ENCODE results near the gene MEF2C. TPM values are rescaled to one million over a fixed set of nuclear protein-coding genes. Genes with fewer than 3 reads are reported as not detected.

Gene MEF2C
- total RNA-seq, 1 donor from 2014 or later = 0.26 TPM

GRCh38 chr5:88868468-88869068 is 14.4 kb downstream of the MEF2C start:
- H3K9ac ChIP-seq = no peak overlapping the region
- H3K27me3 ChIP-seq = no peaks in the 10 kb centered on the region
- no peaks in the 10 kb centered on the region for H3K79me2 ChIP-seq (ENCODE audit: low read depth)
- no peak overlapping the region for H3K27ac ChIP-seq
- H3F3A ChIP-seq (ENCODE audit: low read depth) = no peaks in the 10 kb centered on the region
- no peak overlapping the region for H2AFZ ChIP-seq (replicated peaks)
- no peaks in the 10 kb centered on the region for H3K4me1 Mint-ChIP-seq
- H3K27ac Mint-ChIP-seq = no peak overlapping the region
- no peak overlapping the region for H3K4me3 ChIP-seq
- H3K4me2 ChIP-seq = no peak overlapping the region
- H3K36me3 ChIP-seq = no peaks in the 10 kb centered on the region
- H3K4me3 Mint-ChIP-seq = no peak overlapping the region
- no peaks in the 10 kb centered on the region for H4K20me1 ChIP-seq (ENCODE audit: low read depth)
- H3K4me1 ChIP-seq = no peaks in the 10 kb centered on the region
- no peaks in the 10 kb centered on the region for H3K27me3 Mint-ChIP-seq (ENCODE audit: insufficient read depth, low read depth)
- TF ChIP-seq CTCF (IDR thresholded peaks at IDR 0.05) (no peak), EZH2phosphoT487 (IDR thresholded peaks at IDR 0.05) (no peak), EZH2 (IDR thresholded peaks at IDR 0.05) (no peak)
- DNase-seq (ENCODE audit: low spot score) = no peak
- H3K36me3 Mint-ChIP-seq = no peaks in the 10 kb centered on the region
- H3K9me3 Mint-ChIP-seq = no peaks in the 10 kb centered on the region
- no peaks in the 10 kb centered on the region for H3K9me3 ChIP-seq (ENCODE audit: low read depth)

GRCh38 chr5:88867638-88868037 is 15.3 kb downstream of the MEF2C start:
- no peaks in the 10 kb centered on the region for H4K20me1 ChIP-seq (ENCODE audit: low read depth)
- H3K4me3 ChIP-seq = no peak overlapping the region
- no peaks in the 10 kb centered on the region for H3K9me3 ChIP-seq (ENCODE audit: low read depth)
- H3K9ac ChIP-seq = no peak overlapping the region
- H3K36me3 ChIP-seq = no peaks in the 10 kb centered on the region
- no peak overlapping the region for H3K4me3 Mint-ChIP-seq
- no peaks in the 10 kb centered on the region for H3K9me3 Mint-ChIP-seq
- H3F3A ChIP-seq (ENCODE audit: low read depth) = no peaks in the 10 kb centered on the region
- no peak overlapping the region for H3K27ac ChIP-seq
- no peak for DNase-seq (ENCODE audit: low spot score)
- H3K4me1 Mint-ChIP-seq = no peaks in the 10 kb centered on the region
- H3K27me3 Mint-ChIP-seq (ENCODE audit: insufficient read depth, low read depth) = no peaks in the 10 kb centered on the region
- TF ChIP-seq CTCF (IDR thresholded peaks at IDR 0.05) = no peak
- no peak for TF ChIP-seq EZH2 (IDR thresholded peaks at IDR 0.05)
- no peak for TF ChIP-seq EZH2phosphoT487 (IDR thresholded peaks at IDR 0.05)
- H3K4me1 ChIP-seq = no peaks in the 10 kb centered on the region
- H3K79me2 ChIP-seq (ENCODE audit: low read depth) = no peaks in the 10 kb centered on the region
- no peaks in the 10 kb centered on the region for H3K27me3 ChIP-seq
- no peak overlapping the region for H2AFZ ChIP-seq (replicated peaks)
- H3K36me3 Mint-ChIP-seq = no peaks in the 10 kb centered on the region
- H3K27ac Mint-ChIP-seq = no peak overlapping the region
- H3K4me2 ChIP-seq = no peak overlapping the region

GRCh38 chr5:88863523-88863922 is 19.5 kb downstream of the MEF2C start:
- H2AFZ ChIP-seq (replicated peaks) = no peak overlapping the region
- no peak overlapping the region for H3K4me3 ChIP-seq
- no peak overlapping the region for H3K27ac Mint-ChIP-seq
- TF ChIP-seq EZH2phosphoT487 (IDR thresholded peaks at IDR 0.05) = no peak
- no peak for TF ChIP-seq EZH2 (IDR thresholded peaks at IDR 0.05)
- TF ChIP-seq CTCF (IDR thresholded peaks at IDR 0.05) = no peak
- no peaks in the 10 kb centered on the region for H3K27me3 Mint-ChIP-seq (ENCODE audit: insufficient read depth, low read depth)
- H3K9me3 ChIP-seq (ENCODE audit: low read depth) = no peaks in the 10 kb centered on the region
- no peaks in the 10 kb centered on the region for H4K20me1 ChIP-seq (ENCODE audit: low read depth)
- no peak for DNase-seq (ENCODE audit: low spot score)
- H3K79me2 ChIP-seq (ENCODE audit: low read depth) = no peaks in the 10 kb centered on the region
- no peak overlapping the region for H3K4me3 Mint-ChIP-seq
- no peak overlapping the region for H3K4me2 ChIP-seq
- H3K36me3 Mint-ChIP-seq = no peaks in the 10 kb centered on the region
- H3F3A ChIP-seq (ENCODE audit: low read depth) = no peaks in the 10 kb centered on the region
- H3K4me1 Mint-ChIP-seq = no peaks in the 10 kb centered on the region
- H3K27ac ChIP-seq = no peak overlapping the region
- no peak overlapping the region for H3K9ac ChIP-seq
- no peaks in the 10 kb centered on the region for H3K36me3 ChIP-seq
- no peaks in the 10 kb centered on the region for H3K4me1 ChIP-seq
- no peaks in the 10 kb centered on the region for H3K9me3 Mint-ChIP-seq
- no peaks in the 10 kb centered on the region for H3K27me3 ChIP-seq
